IMR-90 (cell line): ENCODE measurements around the gene BCAS1. TPM values are rescaled to one million over a fixed set of nuclear protein-coding genes. Genes with fewer than 3 reads are reported as not detected.
A peak's percentile ranks its signal among the peaks of the same experiment; 100 is the strongest.

Source experiments
- ATAC-seq: fragments of 200-7000 bp; cut with Tn5 transposase; 2 replicates; pipeline ENCODE4 v1.9.1; 2020; ENCODE audit warnings: low read depth, mild to moderate bottlenecking, moderate library complexity
- BruUV-seq: library from RNA; stranded (reverse); fragments of 400-500 nt; replicated peaks from 2 replicates; lab custom pipeline; 2021; lab: Mats Ljungman, UMichigan
- CTCF ChIA-PET: fragments of 300-600 bp; formaldehyde crosslinking; extraction: SDS; loops from one replicate; lab custom pipeline; 2021; ENCODE audit warnings: antibody characterized with exemption; lab: Yijun Ruan, JAX
- POLR2A ChIA-PET: fragments of 300-600 bp; sonication (Branson Sonifier 250); formaldehyde crosslinking; loops from one replicate; lab custom pipeline; 2022; ENCODE audit warnings: antibody characterized with exemption; ENCODE audit not compliant: unreplicated experiment; lab: Charles Lee
- DNase-seq: peaks from one replicate; pipeline ENCODE4 v3.0.0; 2013
- H2AFZ ChIP-seq: replicated peaks from 2 replicates; pipeline ENCODE3; 2013; ENCODE audit warnings: low read length, mild to moderate bottlenecking; ENCODE audit not compliant: poor library complexity
- H2AK5ac ChIP-seq: 2 replicates; pipeline ENCODE4 v1.6.1; 2013; ENCODE audit warnings: low read depth, low read length, inconsistent platforms
- H2AK9ac ChIP-seq: replicated peaks from 2 replicates; pipeline ENCODE3; 2013; ENCODE audit warnings: mild to moderate bottlenecking, low read depth, low read length, moderate library complexity; ENCODE audit not compliant: poor library complexity
- H2BK120ac ChIP-seq: 2 replicates; pipeline ENCODE4 v1.6.1; 2013; ENCODE audit warnings: low read depth, low read length, inconsistent platforms
- H2BK15ac ChIP-seq: 3 replicates; pipeline ENCODE4 v1.6.1; 2013; ENCODE audit warnings: low read depth, low read length, inconsistent platforms
- H2BK20ac ChIP-seq: 2 replicates; pipeline ENCODE4 v1.6.1; 2013; ENCODE audit warnings: low read depth, mild to moderate bottlenecking, inconsistent platforms, low read length, moderate library complexity
- H2BK5ac ChIP-seq: 2 replicates; pipeline ENCODE4 v1.6.1; 2013; ENCODE audit warnings: mild to moderate bottlenecking, low read depth, low read length, inconsistent platforms; ENCODE audit not compliant: poor library complexity, severe bottlenecking
- H3K14ac ChIP-seq: replicated peaks from 2 replicates; pipeline ENCODE4 v1.6.1; 2013; ENCODE audit warnings: low read depth, low read length, inconsistent platforms
- H3K18ac ChIP-seq: 2 replicates; pipeline ENCODE4 v1.6.1; 2013; ENCODE audit warnings: low read depth, low read length, control low read depth
- H3K23ac ChIP-seq: 2 replicates; pipeline ENCODE4 v1.6.1; 2013; ENCODE audit warnings: low read depth, low read length, inconsistent platforms
- H3K27ac ChIP-seq: 2 replicates; pipeline ENCODE4 v1.5.1; 2013; ENCODE audit warnings: mild to moderate bottlenecking, control low read depth, low read length; ENCODE audit not compliant: insufficient read depth
- H3K27me3 ChIP-seq: 2 replicates; pipeline ENCODE4 v1.6.1; 2013; ENCODE audit warnings: low read length; ENCODE audit not compliant: control insufficient read depth, insufficient read depth
- H3K36me3 ChIP-seq: 2 replicates; pipeline ENCODE4 v1.6.1; 2013; ENCODE audit warnings: low read length, mixed read lengths; ENCODE audit not compliant: control insufficient read depth, insufficient read depth
- H3K4ac ChIP-seq: 2 replicates; pipeline ENCODE4 v1.6.1; 2013; ENCODE audit warnings: low read depth, low read length, inconsistent platforms
- H3K4me1 ChIP-seq: 2 replicates; pipeline ENCODE4 v1.6.1; 2013; ENCODE audit warnings: low read length, mixed read lengths; ENCODE audit not compliant: control insufficient read depth, insufficient read depth
- H3K4me2 ChIP-seq: 2 replicates; pipeline ENCODE4 v1.6.1; 2013; ENCODE audit warnings: low read depth, mild to moderate bottlenecking, control low read depth, low read length, moderate library complexity
- H3K4me3 ChIP-seq: 2 replicates; pipeline ENCODE4 v1.5.1; 2013; ENCODE audit warnings: low read depth, mild to moderate bottlenecking, control low read depth, low read length, moderate library complexity; ENCODE audit not compliant: insufficient read depth
- H3K56ac ChIP-seq: 2 replicates; pipeline ENCODE4 v1.6.1; 2013; ENCODE audit warnings: low read length, inconsistent platforms; ENCODE audit not compliant: insufficient read depth; ENCODE audit errors: extremely low read depth
- H3K79me1 ChIP-seq, 2 experiments: 2 replicates each; pipeline ENCODE4 v1.6.1; 2013; ENCODE audit warnings: low read length in 2 of 2, inconsistent platforms in 1 of 2, low read depth in 1 of 2
- H3K9ac ChIP-seq: 2 replicates; pipeline ENCODE4 v1.6.1; 2013; ENCODE audit warnings: low read depth, low read length, control low read depth
- H3K9me1 ChIP-seq: 2 replicates; pipeline ENCODE4 v1.6.1; 2013; ENCODE audit warnings: low read length, inconsistent platforms; ENCODE audit not compliant: insufficient read depth
- H3K9me3 ChIP-seq: 2 replicates; pipeline ENCODE4 v1.6.1; 2013; ENCODE audit warnings: low read length; ENCODE audit not compliant: control insufficient read depth, insufficient read depth
- H4K20me1 ChIP-seq: 2 replicates; pipeline ENCODE4 v1.6.1; 2013; ENCODE audit warnings: low read length, inconsistent platforms; ENCODE audit not compliant: insufficient read depth
- H4K5ac ChIP-seq: 2 replicates; pipeline ENCODE4 v1.6.1; 2013; ENCODE audit warnings: mild to moderate bottlenecking, low read depth, low read length, control low read depth
- H4K8ac ChIP-seq, 2 experiments: 2 replicates each; pipeline ENCODE4 v1.6.1; 2013; ENCODE audit warnings: low read depth in 2 of 2, low read length in 2 of 2, control low read depth in 1 of 2, inconsistent platforms in 1 of 2
- H4K91ac ChIP-seq: 2 replicates; pipeline ENCODE4 v1.6.1; 2013; ENCODE audit warnings: low read depth, low read length, inconsistent platforms; ENCODE audit not compliant: insufficient read depth
- CTCF ChIP-seq: conservative IDR thresholded peaks from 2 replicates; pipeline ENCODE4 v1.5.1; 2012; ENCODE audit warnings: mild to moderate bottlenecking, low read depth, low read length, improper control_type of control experiment
- RFX5 ChIP-seq: IDR thresholded peaks from 2 replicates; pipeline ENCODE4 v1.8.0; 2012; ENCODE audit warnings: low read depth, mild to moderate bottlenecking, low read length, moderate library complexity
- WGBS, 2 experiments: methylation state at CpG; one replicate each; pipeline versions ENCODE4 v1.1.5 to v1.1.7; 2013; ENCODE audit warnings: missing lambda C conversion rate in 2 of 2; ENCODE audit not compliant: insufficient read length in 1 of 2; ENCODE audit errors: extremely low coverage in 2 of 2; 5-methylcytosine and 5-hydroxymethylcytosine counted together
- dilution Hi-C: fragments of 300-500 bp; cut with HindIII; formaldehyde crosslinking; loops from one replicate; pipeline ENCODE4 v1.14.3; 2018; ENCODE audit warnings: low sequenced_read_pairs; ENCODE audit not compliant: unreplicated experiment
- in situ Hi-C: fragments of 300-500 bp; cut with MboI; formaldehyde crosslinking; loops from 3 replicates; pipeline ENCODE4 v1.14.3; 2019; ENCODE audit warnings: low sequenced_read_pairs, inconsistent platforms, mixed read lengths
- intact Hi-C: fragments of 100-400 bp; cut with micrococcal nuclease; formaldehyde crosslinking; loops from 2 replicates; pipeline ENCODE4 v1.10.0; 2022
- polyA plus RNA-seq, 3 experiments: library from polyadenylated mRNA; depleted of rRNA; stranded (reverse); fragments of >200 nt; gene quantifications; 2 replicates each; pipeline ENCODE4 v1.2.3, GENCODE V29; 2012; ENCODE audit warnings: low replicate concordance in 1 of 3
- total RNA-seq: library from RNA; depleted of rRNA; stranded (reverse); fragments of >200 nt; gene quantifications from 2 replicates; pipeline ENCODE4 v1.2.3, GENCODE V29; 2012

Gene BCAS1
- total and polyA plus RNA-seq, 2 of the 4 experiments (the other 2 are of a cell fraction) = under 0.01 TPM; not detected in 1

- ATAC-seq (no peak), DNase-seq (no peak)
- Histone ChIP-seq H3K18ac (peak overlapping the region; percentile 36; the same call in 1 of the 2 replicates), H2BK20ac (peak overlapping the region; percentile 44; the same call in 1 of the 2 replicates), H3K9ac (no peak overlapping the region), H3K4me3 (no peak overlapping the region), H2AK9ac (no peak overlapping the region), H2BK120ac (peak overlapping the region; percentile 70), H3K27me3 (no peaks in the 10 kb centered on the region), H3K4me1 (peaks cover 10% of the 10 kb centered on the region), H3K4ac (peak overlapping the region; percentile 31; the same call in 1 of the 2 replicates), H2AK5ac (peak overlapping the region; percentile 87), H3K9me1 (peaks cover 17% of the 10 kb centered on the region; the same call in 1 of the 2 replicates), H4K91ac (peak overlapping the region; percentile 33), H3K14ac (no peak overlapping the region), H3K27ac (no peak overlapping the region), H4K5ac (no peak overlapping the region; the same call in 1 of the 2 replicates), H2AFZ (no peak overlapping the region), H4K8ac (no peak overlapping the region), H3K23ac (no peak overlapping the region), H2BK5ac (no peak overlapping the region), H4K20me1 (no peaks in the 10 kb centered on the region), H3K79me1 (0 out of 4 replicates have a peak, but pooled peaks cover 0 to 6% of the 10 kb centered on the region in 2 experiments), H2BK15ac (peak overlapping the region; percentile 89; the same call in 2 of the 3 replicates), H3K9me3 (no peaks in the 10 kb centered on the region), H3K36me3 (no peaks in the 10 kb centered on the region), H3K4me2 (no peak overlapping the region), H3K56ac (no peak overlapping the region)
- no TSS peak for BruUV-seq
- TF ChIP-seq RFX5 (no peak), CTCF (no peak)
- dilution Hi-C loops (no loop called here), in situ Hi-C loops (no loop called here), intact Hi-C loops (no loop called here)
- WGBS, 2 experiments = 100% methylated on average over 3 of the region's 13 CpGs; no CpG with 5 or more reads in 1 of the 2 experiments
- POLR2A ChIA-PET = no interaction called here
- CTCF ChIA-PET = no interaction called here
These were observed 165.2 kb downstream of the BCAS1 start for GRCh38 chr20:53905019-53905819.
